Stimulated activated CD8-positive, alpha-beta memory T cell treated with anti-CD3 and anti-CD28 coated beads, Interleukin-12 subunit alpha, Interleukin-12 subunit beta, amount 100 ng/mL, for 1 hour (primary cell): ENCODE data around the gene PLXNB2.
A peak's percentile ranks its signal among the peaks of the same experiment; 100 is the strongest.

Source experiments
- DNase-seq: peaks from one replicate; pipeline ENCODE4 v3.0.0-alpha.2; 2020; ENCODE audit warnings: low read depth

PLXNB2 gene

DNA sequence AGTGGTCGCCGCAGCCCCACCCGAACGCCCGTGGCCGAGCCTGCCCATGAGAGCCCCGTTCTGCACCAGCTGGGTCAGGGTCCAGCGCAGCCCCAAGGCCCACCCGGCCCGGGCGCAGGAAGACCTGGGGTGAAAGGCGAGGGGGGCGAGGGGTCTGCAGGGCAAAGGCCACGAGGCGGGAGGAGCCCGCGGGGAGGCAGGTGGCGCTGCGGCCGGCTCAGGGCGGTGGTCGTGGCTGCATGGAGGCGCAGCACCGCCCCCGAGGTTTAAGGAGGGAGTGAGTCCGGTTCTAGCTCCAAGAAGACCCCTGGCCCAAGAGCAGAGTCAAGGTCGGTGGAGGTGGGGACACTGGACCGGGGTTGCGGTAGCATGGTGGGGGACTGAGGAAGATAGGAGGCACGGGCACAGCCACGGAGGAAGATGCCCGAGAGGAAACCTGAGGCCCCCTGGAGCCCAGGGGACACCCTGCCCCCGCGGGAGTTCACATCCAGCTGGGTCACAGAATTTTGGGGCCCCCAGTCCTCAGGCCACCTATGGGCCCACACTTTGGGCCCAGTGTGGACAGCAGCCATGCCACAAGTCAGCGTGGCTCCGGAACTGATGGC lies 55.9 kb downstream of the PLXNB2 start:
- DNase-seq: no peak

DNA sequence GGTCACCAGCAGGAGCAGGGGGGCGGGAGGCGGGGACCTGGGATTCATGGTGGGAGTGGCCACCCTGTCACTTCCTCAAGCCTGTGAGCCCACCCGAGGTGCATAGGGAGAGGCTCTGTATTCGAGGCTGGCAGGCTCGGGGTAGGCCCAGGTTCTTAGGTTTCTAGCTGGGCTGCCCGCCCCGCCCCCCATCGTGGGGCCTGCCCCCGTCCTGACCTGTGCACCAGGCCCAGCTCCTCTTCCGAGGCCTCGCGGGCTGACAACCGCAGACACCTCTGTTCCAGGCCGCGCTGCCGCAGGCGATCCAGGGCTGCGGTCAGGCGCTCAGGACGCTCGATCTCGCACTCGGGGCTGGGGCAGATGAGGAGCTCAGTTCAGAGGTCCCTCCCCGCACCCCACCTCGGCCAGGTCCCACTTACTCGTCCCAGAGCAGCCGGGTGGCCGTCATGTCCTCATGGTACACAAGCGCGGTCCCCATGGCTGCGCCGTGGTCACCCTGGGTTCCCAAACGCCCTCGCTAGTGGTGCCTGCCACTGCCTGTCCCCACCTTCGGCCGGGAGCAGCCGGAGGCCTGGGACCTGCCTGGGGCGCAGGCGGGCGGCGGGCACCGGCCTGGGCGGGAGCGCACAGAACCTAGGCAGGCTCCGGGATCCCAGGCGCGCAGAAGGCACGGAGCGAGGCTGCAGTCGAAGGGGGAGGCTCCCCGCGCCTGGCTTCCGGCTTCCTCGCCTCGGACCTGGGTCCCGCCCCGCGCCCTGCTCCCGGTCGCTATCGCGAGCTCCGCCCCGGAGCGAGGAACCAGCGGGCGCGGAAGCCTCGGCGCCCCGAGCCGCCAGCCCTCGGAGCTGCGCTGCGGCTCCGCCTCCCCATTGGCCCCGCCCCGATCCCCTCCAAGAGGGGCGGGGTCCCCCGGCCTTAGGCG lies 56.6 kb downstream of the PLXNB2 start, which contains the start of gene HDAC10:
HDAC10 (minus strand) TSS at position 711 of the 922 bp plus-strand sequence; CDS start at position 478, 233 bp downstream.
- peak; percentile 51 for DNase-seq

DNA sequence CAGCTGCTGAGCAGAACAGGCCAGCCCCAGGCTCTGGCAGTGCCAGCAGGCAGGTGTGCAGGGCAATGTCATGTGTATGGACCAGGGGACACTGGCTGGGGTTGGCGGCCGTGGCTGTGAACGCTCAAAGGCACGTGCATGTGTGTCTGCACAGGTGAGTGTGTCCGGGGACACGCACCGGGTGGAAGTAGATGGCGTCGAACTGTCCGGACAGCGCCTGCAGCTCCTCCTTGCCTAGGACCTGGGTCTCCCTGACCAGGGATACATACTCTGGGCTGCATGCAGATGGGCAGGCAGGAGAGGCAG lies 57.2 kb downstream of the PLXNB2 start:
- DNase-seq: no peak

DNA sequence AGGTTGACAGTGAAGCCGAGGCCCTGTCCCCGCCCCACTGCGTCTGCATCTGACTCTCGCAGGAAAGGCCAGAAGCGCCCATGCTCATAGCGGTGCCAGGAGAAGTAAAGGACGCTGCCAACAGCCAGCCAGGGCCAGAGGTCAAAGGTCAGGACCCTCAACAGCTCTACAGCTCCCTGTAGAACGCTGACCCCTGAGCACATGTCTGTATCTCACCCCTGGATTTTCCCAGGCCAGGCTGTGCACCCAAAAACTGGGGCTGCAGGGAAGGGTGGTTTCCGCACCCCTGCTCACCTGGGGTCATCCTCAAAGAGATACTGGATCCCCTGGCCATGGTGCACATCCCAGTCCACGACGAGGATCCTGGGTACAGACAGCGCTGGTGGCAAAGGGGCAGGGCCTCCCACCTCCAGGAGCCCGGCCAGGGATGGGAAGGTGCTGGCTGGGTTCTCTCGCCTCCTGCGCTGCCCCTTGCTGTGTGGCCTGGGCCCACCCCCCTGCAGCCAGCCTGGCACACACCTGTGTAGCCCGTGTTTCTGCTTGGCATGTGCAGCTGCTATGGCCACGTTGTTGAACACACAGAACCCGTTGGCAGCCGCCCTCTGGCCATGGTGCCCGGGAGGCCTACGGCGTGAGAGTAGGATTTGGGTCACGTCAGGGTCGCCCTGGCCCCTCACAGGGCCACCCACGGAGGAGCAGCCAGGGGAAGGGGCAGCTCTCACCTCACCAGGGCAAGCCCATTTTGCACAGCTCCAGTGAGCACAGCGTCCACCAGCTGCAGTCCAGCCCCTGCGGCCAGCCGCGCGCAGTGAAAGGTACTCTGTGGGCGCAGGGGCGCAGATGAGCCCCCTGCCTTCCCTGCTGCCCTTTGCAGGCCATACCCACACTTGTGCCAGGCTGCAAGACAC lies 57.9 kb downstream of the PLXNB2 start:
- no peak for DNase-seq

DNA sequence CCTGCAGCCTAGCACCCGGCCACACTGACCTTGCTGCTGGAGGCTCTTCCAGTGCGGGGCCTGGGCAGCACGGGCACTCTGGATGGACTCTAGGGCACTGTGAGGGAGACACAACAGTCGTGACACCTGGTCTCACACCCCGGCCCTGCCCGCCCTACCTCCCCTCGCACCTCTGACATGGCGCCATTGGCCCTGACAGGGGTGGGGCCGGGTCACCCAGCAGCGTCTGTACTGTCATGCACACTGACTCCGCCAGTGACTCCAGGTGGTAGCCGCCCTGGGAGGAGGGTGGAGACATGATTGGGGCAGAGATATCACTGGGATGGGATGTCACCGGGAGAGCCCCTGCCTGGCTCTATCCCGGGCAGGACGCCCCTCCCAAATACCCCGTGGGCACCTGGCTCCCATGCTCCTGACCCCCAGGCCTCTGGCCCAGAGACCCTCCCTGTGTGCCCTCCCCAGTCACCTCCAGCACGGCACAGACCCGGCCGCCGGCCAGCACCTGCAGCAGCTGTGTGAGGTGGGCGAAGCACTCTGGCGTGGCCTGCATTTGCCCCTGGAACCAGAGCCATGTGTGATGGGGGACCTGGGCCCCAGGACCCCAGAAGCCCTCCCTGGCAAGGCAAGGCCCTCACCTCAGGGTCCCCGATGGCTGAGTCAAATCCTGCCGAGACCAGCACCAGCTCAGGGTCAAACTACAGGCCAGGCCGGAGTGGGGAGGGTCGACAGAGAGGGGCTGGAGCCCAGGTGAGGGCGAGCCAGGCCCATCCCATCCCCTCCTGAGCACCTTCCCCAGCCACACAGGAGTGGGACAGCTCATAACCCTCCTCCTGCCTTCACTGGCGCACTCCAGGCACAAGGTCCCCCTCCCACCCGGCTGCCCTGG lies 59.0 kb downstream of the PLXNB2 start:
- no peak for DNase-seq

DNA sequence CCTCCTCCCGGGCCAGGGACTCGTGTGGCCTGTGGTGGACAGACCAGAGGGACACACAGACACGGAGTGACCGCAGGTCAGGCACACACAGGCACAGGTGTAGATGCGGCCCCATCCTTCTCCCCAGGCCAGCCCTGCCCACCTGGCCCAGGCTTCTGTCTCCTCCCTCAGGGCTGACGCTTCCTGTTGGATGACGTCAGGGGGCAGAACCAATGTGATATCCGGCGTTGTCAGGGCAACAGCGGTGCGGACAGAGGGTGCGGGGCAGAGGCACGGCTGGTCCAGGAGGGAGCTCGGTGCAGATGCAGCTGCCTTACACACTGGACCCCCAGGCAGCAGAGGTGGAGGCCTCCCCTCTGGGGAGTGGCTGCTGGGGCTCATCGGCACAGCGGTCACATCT lies 59.7 kb downstream of the PLXNB2 start:
- no peak for DNase-seq

DNA sequence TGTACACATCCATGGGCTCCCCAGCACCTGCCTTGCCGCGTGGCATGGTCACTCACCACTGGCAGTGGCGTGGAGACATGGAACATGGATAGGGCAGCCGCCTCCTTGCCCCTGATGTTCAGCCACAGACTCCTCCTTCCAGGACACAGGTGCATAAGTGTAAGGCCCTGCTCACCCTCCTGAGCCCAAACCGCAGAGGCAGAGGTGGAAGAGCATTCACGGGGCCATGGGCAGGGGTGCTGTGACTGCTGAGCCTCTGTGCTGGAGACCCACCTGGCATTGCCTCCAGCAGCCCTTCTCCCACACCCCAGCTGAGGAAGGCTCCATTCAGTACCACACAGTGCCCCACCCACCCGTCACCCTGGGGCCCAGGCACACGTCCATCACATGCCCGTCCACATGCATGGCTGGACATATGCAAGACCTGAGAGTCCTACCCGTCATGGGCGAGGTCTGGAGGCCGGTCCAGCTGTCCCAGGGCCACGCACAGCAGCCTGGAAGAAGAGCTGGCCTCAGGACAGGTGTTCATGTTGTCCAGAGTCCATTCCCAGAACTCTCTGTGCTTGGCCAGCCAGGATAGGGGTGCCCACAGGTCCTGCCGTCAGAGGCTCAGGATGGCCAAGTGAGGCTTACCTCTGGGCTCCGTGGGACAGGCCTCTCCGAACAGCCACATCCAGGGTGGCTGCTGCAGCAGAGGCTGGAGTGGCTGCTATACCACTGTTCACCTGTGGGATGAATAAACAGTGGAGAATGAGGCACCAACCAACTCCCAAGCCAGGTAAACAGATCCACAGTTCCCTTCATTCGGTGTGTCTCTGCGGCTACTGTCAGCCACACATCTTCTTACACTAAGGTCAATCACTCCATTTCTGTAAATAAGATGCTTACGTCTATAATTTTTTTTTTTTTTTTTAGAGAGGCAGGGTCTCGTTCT lies 60.9 kb downstream of the PLXNB2 start:
- DNase-seq: no peak

DNA sequence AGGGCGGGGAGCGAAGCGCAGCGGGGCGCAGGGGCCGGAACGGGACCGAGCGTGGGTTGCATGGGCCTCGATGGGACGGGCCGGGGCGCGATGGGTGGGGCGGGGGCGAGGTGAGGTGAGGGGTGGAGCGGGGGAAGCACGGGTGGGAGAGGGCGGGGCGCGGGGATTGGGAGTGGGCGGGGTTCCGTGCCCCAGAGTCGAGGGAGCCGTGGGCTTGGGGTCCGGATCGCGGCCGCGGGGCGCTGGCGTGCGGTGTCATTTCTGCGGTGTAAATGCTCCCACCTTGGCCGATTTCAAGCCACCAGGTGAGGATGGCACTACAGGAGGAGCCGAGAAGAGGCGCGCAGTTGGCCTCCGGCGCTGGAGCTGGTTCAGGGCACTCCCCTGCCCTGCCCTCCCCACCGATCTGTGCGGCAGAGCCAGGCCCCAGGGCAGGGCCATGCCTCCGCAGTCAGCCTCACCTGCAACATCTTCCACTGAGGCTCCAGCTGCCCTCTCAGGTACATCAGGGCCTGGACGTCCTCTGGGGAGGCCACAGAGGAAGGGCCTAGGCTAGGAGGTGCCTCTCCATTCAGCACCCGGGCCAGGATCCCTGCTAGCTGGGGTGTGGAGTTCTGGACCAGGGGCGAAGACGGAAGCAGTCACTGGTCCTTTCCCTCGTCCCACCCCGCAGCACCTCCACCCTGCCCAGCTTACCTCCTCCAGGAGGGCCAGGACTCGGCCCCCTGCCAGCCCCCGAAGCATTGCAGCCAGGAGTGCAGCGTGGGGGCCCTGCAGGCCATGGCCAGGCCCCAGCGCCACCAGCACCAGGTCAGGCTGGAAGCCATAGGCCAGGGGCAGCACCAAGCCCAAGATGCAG lies 62.0 kb downstream of the PLXNB2 start:
- DNase-seq: no peak

DNA sequence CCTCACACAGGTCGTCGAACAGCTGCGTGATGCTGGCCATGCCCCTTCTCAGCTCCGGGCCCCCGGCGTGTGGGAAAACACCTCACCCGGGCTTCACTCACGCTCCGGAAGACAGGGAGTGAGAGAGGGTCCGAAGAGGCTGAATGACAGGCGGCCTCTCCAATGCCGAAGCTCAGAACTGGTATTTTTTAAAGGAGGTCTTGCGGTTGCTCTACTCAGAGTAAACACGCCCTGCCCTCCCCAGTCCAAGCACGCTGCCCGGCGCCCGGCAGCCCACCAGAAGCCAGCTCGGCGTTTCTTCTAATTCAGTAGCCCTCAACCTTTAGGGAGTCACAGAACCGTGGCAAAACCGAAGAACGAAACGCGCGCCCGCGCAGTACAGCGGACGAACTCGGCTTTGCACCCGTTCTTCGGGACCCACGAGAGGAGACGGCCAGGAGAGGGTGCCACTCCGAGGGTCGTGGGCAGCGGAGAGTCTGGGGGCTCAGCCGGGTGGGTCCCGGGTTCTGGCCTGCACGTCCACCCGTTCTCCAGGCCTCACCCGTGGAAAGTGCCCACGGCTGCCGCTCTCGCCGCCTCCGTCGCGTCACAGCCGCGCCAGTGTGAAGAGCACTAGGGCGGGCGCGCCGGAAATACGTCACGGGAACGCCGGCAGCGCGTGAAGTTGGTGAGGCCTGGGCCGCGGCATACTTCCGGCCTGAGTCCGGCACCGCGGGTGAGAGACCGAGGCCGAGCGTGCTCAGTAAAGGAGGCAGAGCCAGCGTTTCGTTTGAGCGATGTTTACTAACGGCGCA lies 62.8 kb downstream of the PLXNB2 start, which contains the start of gene TUBGCP6:
TUBGCP6 (minus strand) TSS at position 604 of the 794 bp plus-strand sequence; CDS start at position 40, 564 bp downstream.
- peak; percentile 89 for DNase-seq

DNA sequence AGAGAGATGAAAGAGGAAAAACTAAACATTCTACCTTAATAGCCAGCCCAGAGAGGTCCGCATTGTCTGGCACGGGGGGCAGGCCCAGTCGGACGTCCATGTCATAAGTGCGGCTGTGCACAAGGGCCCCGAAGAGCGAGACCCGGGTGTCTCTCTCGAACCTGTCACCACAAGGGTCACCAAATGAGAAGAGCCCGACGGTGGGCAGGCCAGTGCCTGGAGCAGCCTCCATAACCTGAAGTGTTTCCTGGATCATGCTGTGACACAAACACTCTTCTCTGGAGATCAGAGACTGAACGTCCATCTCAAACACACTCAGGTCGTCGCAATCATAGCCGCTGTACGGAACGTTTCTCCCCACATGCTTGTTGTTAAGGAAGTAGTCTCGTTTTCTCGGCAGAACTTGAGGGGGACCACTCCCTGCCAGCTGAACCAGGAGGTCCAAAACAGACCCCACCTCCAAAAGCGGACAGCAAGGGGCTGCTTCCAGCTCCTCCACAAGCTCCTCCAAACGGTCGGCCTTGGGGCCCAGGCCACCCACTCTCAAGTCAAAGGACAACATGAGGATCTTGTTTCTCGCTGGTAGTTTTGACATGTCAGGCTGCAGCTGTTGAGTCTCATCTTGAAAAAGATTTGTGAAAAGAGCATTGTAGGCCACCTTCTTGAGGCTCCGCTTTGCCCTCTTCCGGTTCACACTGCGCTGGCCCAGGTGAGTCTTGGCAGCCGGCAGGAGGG lies 63.6 kb downstream of the PLXNB2 start:
- DNase-seq: no peak

DNA sequence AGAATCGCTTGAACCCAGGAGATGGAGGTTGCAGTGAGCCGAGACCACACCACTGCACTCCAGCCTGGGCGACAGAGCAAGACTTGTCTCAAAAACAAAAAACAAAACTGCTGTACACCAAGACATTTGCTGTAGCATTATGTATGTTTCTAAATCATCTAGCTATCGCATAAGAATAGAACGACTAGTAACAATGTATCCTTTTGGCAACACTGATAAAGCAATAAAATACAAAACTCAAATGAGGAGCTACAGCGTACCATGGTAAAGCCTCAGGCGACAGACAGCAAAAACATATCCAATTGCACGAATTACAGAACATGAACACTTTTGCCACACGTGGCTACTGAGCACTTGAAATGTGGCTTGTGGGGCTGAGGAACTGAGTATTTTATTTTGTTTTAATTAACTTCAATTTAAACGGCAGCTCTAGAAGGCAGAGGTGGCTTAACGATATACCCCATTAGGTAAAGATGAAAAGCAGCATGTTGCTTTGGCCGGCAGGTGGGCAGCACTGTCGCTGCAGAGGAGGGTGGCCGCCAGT lies 65.0 kb downstream of the PLXNB2 start:
- DNase-seq: no peak

DNA sequence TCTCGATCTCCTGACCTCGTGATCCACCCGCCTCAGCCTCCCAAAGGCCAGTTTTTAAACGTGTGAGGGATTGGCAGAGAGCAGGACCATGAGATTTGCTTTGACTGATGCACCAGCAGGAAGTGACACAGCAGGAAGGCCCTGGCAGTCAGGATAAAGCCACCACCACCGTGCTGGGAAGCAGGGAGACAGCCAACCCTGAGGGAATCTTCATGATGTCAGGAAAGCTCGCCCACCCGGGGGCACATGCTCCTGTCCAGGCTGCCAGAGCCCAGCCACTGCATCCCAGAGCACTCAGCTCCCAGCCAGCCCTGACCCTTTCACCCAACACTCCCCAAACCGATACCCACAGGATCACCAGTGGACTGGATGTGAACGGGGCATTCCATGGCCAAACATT lies 68.7 kb downstream of the PLXNB2 start:
- DNase-seq: no peak

DNA sequence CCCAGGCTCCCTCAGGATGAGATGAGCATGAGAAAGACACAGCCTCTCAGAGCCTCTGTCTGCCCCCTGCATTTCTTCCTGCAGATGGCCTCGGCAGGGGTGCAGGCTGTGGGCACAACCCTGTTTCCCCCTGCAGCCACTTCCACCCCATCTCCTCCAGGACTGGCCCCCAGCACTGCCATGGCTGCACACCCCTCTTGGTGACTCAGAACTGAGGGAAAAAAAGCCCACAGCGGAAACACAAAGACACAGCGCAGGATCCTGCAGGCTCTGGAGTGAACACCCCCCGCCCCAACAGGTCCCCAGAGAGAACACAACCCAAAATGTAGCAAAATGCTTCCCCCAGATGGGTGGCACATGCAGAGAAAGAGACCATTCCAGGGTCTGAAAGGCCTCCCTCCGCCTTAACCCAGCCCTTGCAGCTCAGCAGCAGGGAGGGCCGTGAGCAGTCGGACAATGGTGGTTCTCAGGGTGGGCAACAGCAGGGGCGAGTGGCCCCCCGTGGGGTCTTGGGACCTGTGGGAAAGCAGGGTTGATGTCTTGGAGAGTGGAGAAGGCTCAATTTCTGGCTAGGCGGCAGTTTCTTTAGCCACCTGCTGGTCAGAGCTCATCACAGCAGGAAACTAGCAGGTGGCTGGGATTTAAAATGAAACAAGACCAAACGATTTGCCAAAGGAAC lies 70.6 kb downstream of the PLXNB2 start:
- DNase-seq: no peak

DNA sequence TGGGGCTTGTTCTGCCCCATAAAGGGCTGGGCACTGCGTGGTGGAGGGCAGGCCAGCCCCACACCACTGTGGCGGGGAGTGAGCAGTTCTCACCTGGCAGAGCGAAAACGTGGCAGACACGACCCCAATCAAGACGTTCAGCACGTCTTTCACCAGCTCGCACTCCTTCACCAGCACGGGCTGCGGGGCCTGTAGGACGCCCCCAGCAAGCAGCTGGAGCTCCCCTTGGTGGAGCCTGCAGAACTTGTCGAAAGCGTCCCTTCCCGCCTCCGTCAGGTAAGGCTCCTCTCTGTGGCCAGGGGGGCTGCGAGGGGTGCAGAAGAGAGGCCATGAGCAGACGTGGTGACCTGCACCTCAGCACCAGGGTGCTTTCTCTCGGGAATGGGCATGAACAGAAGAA lies 74.2 kb downstream of the PLXNB2 start:
- DNase-seq: no peak

DNA sequence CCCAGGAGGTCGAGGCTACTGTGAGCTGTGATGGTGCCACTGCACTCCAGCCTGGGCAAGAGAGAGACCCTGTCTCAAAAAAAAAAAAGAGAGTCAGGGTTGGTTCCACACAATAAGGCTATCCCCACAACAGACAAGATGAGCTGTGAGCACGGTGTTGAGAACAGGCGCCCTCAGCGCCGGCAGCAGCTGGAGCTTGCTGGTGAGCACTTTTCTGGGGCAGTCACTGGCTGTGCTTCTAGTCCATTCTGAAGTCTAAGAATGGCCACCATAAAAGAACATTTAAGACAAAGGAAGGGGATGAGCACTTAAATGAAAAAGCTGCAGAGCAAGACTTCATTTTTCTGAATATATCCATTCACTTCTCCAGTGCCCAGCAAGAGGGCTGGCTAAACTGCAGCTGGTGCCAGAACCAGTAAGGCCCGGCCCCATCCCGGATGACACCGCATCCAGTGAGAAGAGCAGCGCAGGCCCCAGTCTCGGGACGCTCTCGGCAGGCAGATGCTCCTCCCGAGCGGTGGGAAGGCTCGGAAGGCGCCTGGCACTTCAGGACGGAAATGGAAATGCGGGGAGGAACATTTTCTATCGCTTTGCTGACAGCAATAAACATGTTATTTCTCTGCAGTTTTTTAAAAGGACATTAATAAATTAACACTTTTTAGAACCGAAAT lies 74.8 kb downstream of the PLXNB2 start:
- DNase-seq: no peak

DNA sequence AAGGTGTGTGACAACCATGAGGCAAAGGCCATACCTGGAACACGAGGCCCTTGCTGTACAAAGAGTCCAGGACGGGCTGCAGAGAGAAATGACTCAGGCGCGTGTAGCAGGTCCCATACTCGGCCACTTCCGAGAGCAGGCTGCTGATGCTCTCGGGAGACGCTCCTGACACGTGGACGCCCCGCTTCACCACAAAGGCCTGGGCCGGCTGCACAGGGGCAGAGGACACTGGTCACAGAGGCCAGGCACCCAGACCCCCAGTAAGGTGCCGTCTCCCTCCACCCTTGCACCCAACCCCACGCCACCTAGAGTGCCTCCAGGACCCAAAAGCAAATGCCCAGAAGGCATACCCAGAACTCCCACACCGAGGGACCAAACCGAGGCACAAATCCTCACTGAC lies 78.1 kb downstream of the PLXNB2 start:
- no peak for DNase-seq
